HCT116 (cell line): Measurements from ENCODE around the gene CRYAB. TPM values are rescaled to one million over a fixed set of nuclear protein-coding genes. Genes with fewer than 3 reads are reported as not detected.

ENCODE experiments used
- ATAC-seq: fragments of 200-7000 bp; cut with Tn5 transposase; 2 replicates; pipeline ENCODE4 v1.9.1; 2020; ENCODE audit warnings: mild to moderate bottlenecking, moderate library complexity
- BruUV-seq: library from RNA; stranded (reverse); fragments of 400-500 nt; replicated peaks from 2 replicates; lab custom pipeline; 2021; lab: Mats Ljungman, UMichigan
- CTCF ChIA-PET: fragments of 300-600 bp; sonication (Branson Sonifier 250); formaldehyde crosslinking; loops from one replicate; lab custom pipeline; 2021; ENCODE audit warnings: antibody characterized with exemption; lab: Charles Lee
- POLR2A ChIA-PET: fragments of 300-600, 350-600 bp; sonication (Branson Sonifier 250); formaldehyde crosslinking; loops from one replicate; lab custom pipeline; 2021; ENCODE audit warnings: antibody characterized with exemption; lab: Charles Lee
- RAD21 ChIA-PET, 2 experiments: fragments of 300-600 bp; sonication (Branson Sonifier 250); formaldehyde crosslinking; loops; one replicate each; lab custom pipeline; 2023; ENCODE audit warnings: low total read pairs in 2 of 2; ENCODE audit not compliant: uncharacterized antibody in 2 of 2, unreplicated experiment in 2 of 2, low non-redundant PET in 1 of 2; lab: Charles Lee
- DNase-seq: peaks from one replicate; pipeline ENCODE4 v3.0.0-alpha.2; 2010; ENCODE audit warnings: low read depth, low spot score
- H2AFZ ChIP-seq: fragments of 200-600 bp; shearing (Covaris generic), sonication (generic); 2 replicates; pipeline ENCODE4 v1.6.1; 2017; ENCODE audit warnings: low read depth, mixed run types, mixed read lengths, antibody characterized with exemption, low read length; ENCODE audit not compliant: poor library complexity, severe bottlenecking
- H3K27ac ChIP-seq: 2 replicates; pipeline ENCODE4 v1.5.1; 2012; ENCODE audit warnings: low read depth, low read length
- H3K27me3 ChIP-seq: fragments of 200-600 bp; sonication (generic); 2 replicates; pipeline ENCODE4 v1.6.1; 2016; ENCODE audit warnings: mixed run types, low read length, mixed read lengths; ENCODE audit not compliant: insufficient read depth
- H3K36me3 ChIP-seq, 2 experiments: fragments of 200-500 bp in 1 of 2; fragments of 200-600 bp in 1 of 2; sonication (Bioruptor generic) in 1 of 2; sonication (generic) in 1 of 2; 2 replicates each; pipeline versions ENCODE4 v1.5.1 to v1.6.1; 2014 to 2016; ENCODE audit warnings: low read length in 2 of 2, inconsistent platforms in 1 of 2, mixed read lengths in 1 of 2, mixed run types in 1 of 2; ENCODE audit not compliant: insufficient read depth in 2 of 2, control insufficient read depth in 1 of 2
- H3K4me1 ChIP-seq, 2 experiments: fragments of 200-600 bp in 1 of 2; sonication (generic) in 1 of 2; 2 replicates each; pipeline versions ENCODE4 v1.5.1 to v1.6.1; 2012 to 2017; ENCODE audit warnings: low read length in 2 of 2, inconsistent platforms in 1 of 2, mild to moderate bottlenecking in 1 of 2, mixed read lengths in 1 of 2, mixed run types in 1 of 2, moderate library complexity in 1 of 2; ENCODE audit not compliant: insufficient read depth in 2 of 2, control insufficient read depth in 1 of 2
- H3K4me2 ChIP-seq: fragments of 200-600 bp; sonication (generic); 2 replicates; pipeline ENCODE4 v1.6.1; 2017; ENCODE audit warnings: mixed run types, low read length, mixed read lengths
- H3K4me3 ChIP-seq, 2 experiments: fragments of 200-600 bp in 1 of 2; sonication (generic) in 1 of 2; replicated peaks in 1 of 2; 2 replicates each; pipeline ENCODE4 v1.5.1; 2011 to 2016; ENCODE audit warnings: low read length in 2 of 2, control low read depth in 1 of 2, low read depth in 1 of 2, mild to moderate bottlenecking in 1 of 2, mixed read lengths in 1 of 2, mixed run types in 1 of 2
- H3K79me2 ChIP-seq: fragments of 200-600 bp; sonication (generic); 2 replicates; pipeline ENCODE4 v1.6.1; 2017; ENCODE audit warnings: mild to moderate bottlenecking, mixed run types, low read length, moderate library complexity, mixed read lengths; ENCODE audit not compliant: insufficient read depth
- H3K9ac ChIP-seq: fragments of 200-600 bp; sonication (generic); 2 replicates; pipeline ENCODE4 v1.6.1; 2016; ENCODE audit warnings: low read length, mixed read lengths
- H3K9me2 ChIP-seq: fragments of 200-600 bp; sonication (generic), shearing (Covaris generic); 2 replicates; pipeline ENCODE4 v1.6.1; 2017; ENCODE audit warnings: mixed run types, mild to moderate bottlenecking, moderate library complexity; ENCODE audit not compliant: insufficient read depth
- H3K9me3 ChIP-seq, 2 experiments: fragments of 200-500 bp in 1 of 2; fragments of 200-600 bp in 1 of 2; sonication (Bioruptor generic) in 1 of 2; sonication (generic) in 1 of 2; 2 replicates each; pipeline ENCODE4 v1.6.1; 2014 to 2017; ENCODE audit warnings: low read length in 2 of 2, mixed read lengths in 2 of 2, inconsistent platforms in 1 of 2, low read depth in 1 of 2, mild to moderate bottlenecking in 1 of 2, mixed run types in 1 of 2, moderate library complexity in 1 of 2; ENCODE audit not compliant: control insufficient read depth in 1 of 2, insufficient read depth in 1 of 2
- H4K20me1 ChIP-seq: fragments of 200-600 bp; sonication (generic), shearing (Covaris generic); 2 replicates; pipeline ENCODE4 v1.6.1; 2017; ENCODE audit warnings: mixed run types, mild to moderate bottlenecking, moderate library complexity; ENCODE audit not compliant: insufficient read depth
- ATF3 ChIP-seq: IDR thresholded peaks from 2 replicates; pipeline ENCODE4 v1.6.1; 2012
- RAD21 ChIP-seq: IDR thresholded peaks from 2 replicates; pipeline ENCODE4 v1.6.1; 2012; ENCODE audit warnings: low read depth, mild to moderate bottlenecking
- SRF ChIP-seq: IDR thresholded peaks from 2 replicates; pipeline ENCODE4 v1.6.1; 2012; ENCODE audit warnings: low read depth
- ZBTB33 ChIP-seq: IDR thresholded peaks from 2 replicates; pipeline ENCODE4 v1.6.1; 2011; ENCODE audit warnings: mild to moderate bottlenecking, low read length, moderate library complexity; ENCODE audit not compliant: insufficient replicate concordance; ENCODE audit errors: extremely low read depth
- ZFX ChIP-seq: fragments of 450-650 bp; IDR thresholded peaks from 2 replicates; pipeline ENCODE4 v1.6.1; 2017
- intact Hi-C: fragments of 100-400 bp; cut with micrococcal nuclease; formaldehyde crosslinking; loops from 2 replicates; pipeline ENCODE4 v1.10.0; 2022
- total RNA-seq: library from RNA; stranded (reverse); gene quantifications from one replicate; pipeline ENCODE4 v1.2.1, GENCODE V29; 2021; ENCODE audit not compliant: unreplicated experiment

CRYAB gene
- total RNA-seq, 1 experiment from 2014 or later: not detected

- H3K79me2 ChIP-seq: no peaks in the 10 kb centered on the region
- intact Hi-C loops: no loop called here
- no peaks in the 10 kb centered on the region for H3K9me3 ChIP-seq
- no peaks in the 10 kb centered on the region for H3K36me3 ChIP-seq
- no peak within 1 kb of the TSS for H3K4me2 ChIP-seq
- CTCF ChIA-PET: no interaction called here
- RAD21 ChIA-PET: no interaction called here
- H3K9ac ChIP-seq: no peak within 1 kb of the TSS
- ATAC-seq (no peak), DNase-seq (no peak)
- no peaks in the 10 kb centered on the region for H4K20me1 ChIP-seq
- no TSS peak for BruUV-seq
- no peaks in the 10 kb centered on the region; a peak in 1 of 4 replicates for H3K4me1 ChIP-seq
- peaks cover 12% of the 10 kb centered on the region; the same call in 1 of the 2 replicates for H3K27me3 ChIP-seq
- no peak within 1 kb of the TSS for H2AFZ ChIP-seq
- TF ChIP-seq SRF (no peak), RAD21 (no peak), ATF3 (no peak), ZFX (no peak), ZBTB33 (no peak)
- H3K27ac ChIP-seq: no peak within 1 kb of the TSS
- H3K4me3 ChIP-seq: no peak within 1 kb of the TSS
- no peaks in the 10 kb centered on the region for H3K9me2 ChIP-seq
- POLR2A ChIA-PET: no interaction called here
These were observed 965 bp upstream of the CRYAB start, which contains the start of gene HSPB2 for GRCh38 chr11:111912535-111912934. Gene HSPB2, plus strand, starts transcription at chr11:111912734. Its CDS starts 96 bp downstream, at chr11:111912830.
